OCI-LY7 (cell line): ENCODE results near the gene HYLS1.

Experiments used
- EZH2phosphoT487 ChIP-seq: fragments of 200-600 bp; sonication (generic); IDR thresholded peaks from 2 replicates; pipeline ENCODE4 v1.6.1; 2018; ENCODE audit warnings: low read depth, borderline replicate concordance, mild to moderate bottlenecking, mixed run types, antibody characterized with exemption, low read length, moderate library complexity, mixed read lengths
- TF ChIP-seq, protein P1 (sequence below): fragments of 200-600 bp; sonication (generic); conservative IDR thresholded peaks from 2 replicates; pipeline ENCODE4 v1.5.1; 2014; ENCODE audit warnings: mild to moderate bottlenecking, antibody characterized with exemption, low read length, moderate library complexity, mixed read lengths

DNA sequence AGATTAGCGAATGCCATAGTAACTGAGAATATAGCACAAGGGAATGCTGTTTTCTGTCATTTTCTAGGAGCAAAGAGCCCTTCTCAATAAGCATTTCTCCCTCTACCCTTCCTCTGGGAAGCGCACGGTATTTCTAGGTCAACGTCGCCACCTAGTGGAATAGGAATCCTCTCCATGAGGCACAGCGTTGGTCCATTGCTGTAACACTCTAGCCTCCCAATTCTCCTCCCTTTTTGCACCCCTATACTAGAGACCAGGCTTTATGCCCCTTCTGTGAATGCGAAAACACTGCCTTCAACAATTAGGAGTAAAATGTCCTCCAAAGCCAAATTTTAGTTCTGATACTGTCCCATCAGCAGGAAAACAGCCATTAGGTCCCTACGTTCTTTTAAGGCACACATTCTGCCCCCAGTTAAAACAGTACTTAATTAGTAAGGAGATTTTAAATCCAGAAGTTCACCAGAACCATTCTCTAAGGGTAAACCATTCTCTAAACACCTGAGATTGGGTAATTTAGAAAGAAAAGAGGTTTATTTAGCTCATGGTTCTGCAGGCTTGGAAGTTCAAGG lies 12.8 kb upstream of the HYLS1 start:
- TF ChIP-seq, protein P1, sequence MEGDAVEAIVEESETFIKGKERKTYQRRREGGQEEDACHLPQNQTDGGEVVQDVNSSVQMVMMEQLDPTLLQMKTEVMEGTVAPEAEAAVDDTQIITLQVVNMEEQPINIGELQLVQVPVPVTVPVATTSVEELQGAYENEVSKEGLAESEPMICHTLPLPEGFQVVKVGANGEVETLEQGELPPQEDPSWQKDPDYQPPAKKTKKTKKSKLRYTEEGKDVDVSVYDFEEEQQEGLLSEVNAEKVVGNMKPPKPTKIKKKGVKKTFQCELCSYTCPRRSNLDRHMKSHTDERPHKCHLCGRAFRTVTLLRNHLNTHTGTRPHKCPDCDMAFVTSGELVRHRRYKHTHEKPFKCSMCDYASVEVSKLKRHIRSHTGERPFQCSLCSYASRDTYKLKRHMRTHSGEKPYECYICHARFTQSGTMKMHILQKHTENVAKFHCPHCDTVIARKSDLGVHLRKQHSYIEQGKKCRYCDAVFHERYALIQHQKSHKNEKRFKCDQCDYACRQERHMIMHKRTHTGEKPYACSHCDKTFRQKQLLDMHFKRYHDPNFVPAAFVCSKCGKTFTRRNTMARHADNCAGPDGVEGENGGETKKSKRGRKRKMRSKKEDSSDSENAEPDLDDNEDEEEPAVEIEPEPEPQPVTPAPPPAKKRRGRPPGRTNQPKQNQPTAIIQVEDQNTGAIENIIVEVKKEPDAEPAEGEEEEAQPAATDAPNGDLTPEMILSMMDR, result peak; percentile 81
- no peak for TF ChIP-seq EZH2phosphoT487
